GM15510 (cell line): ENCODE results near the gene PATL2.

Source experiments
- POLR2A ChIP-seq: IDR thresholded peaks from 3 replicates; pipeline ENCODE4 v1.6.1; 2011; ENCODE audit warnings: borderline replicate concordance; ENCODE audit not compliant: insufficient read length; ENCODE audit errors: extremely low read depth

Gene PATL2

DNA sequence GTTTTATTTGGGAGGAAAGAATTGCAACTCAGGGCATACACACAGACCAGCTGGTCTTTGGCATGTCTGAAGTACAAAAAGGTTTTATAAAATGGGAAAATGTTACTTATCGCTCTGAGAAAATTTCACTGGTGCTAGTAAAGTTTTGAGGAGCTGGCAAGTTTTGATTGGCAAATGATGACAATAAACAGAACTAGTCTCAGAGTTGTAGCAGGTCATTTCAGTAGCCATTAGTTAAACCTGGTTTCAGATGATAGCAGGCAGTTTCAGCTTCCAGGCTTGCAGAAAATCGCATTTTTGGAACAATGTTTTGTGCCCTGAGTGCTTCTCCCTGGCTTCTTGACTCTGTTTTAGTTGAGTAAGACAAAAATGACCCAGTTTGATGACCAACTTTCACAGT lies 10.9 kb upstream of the PATL2 start:
- TF ChIP-seq POLR2A, result no peak

DNA sequence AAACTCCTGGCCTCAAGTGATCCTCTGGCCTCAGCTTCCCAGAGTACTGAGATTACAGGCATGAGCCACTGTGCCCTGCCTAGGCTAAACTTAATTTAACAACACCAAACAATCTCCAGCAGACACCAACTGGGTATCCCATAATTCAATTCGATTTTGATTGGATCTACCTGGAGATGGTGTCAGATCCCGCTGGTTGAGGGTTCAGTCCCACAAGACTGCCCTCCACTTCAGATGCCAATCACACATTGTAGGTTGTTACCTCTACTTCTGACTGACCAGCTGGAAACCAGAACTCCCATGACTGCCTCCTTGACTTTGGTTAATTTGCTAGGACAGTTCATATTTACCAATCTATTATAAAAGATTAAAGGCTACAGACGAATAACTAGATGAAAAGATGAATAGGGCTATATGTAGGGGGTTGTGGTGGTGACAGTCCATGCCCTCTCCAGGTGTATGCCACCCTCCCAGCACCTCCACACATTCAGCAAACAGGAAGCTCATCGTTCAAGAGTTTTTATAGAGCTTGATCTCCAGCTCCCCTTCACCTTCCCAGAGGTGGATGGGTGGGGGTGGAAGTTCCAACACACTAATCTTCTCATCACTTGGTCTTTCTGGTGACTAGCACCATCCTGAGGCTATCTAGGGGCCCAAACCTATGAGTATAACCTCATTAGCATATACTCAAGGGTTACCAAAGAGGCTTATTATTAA lies 9.5 kb upstream of the PATL2 start:
- no peak for TF ChIP-seq POLR2A

DNA sequence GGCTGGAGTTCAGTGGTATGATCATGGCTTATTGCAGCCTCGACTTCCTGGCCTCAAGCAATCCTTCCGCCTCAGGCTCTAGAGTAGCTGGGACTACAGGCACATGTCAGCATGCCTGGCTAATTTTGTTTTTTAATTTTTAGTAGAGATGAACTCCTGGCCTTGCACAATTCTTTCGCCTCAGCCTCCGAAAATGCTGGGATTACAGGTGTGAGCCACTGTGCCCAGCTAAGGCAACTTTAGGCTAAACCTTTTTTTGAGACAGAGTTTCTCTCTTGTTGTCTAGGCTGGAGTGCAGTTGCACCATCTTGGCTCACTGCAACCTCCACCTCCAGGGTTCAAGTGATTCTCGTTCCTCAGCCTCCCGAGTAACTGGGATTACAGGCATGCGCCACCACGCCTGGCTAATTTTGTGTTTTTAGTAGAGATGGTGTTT lies 8.9 kb upstream of the PATL2 start:
- TF ChIP-seq POLR2A, result peak; percentile 42

DNA sequence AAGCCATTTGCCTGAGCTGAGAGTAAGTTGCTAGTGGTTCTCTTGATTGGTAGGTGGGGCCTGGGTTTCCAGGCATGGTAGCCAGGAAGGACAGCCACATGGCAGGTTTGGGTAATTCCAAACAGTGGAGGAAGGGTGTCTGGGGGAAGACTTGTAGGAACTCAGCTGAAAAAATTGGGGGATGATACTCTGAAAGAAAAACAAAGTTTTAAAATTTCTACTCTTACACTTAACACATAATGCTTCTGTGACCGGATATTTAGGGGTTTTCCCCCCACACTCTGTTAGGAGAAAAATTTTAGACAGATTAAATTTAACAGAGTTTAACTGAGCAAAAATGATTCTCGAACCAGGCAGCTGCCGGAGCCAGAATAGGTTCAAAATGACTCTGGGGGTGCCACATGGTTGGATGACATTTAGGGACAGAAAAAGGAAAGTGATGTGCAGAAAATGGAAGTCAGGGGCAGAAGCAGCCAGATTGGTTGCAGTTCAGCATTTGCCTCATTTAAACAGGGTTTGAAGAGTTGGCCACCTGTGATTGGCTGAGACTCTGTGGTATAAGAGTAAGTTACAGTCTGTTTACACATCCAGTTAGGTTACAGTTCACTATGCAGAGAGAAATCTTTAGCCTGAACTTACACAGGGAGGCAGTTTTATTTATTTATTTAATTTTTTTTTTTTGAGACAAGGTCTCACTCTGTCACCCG lies 8.3 kb upstream of the PATL2 start:
- TF ChIP-seq POLR2A, result peak; percentile 62

DNA sequence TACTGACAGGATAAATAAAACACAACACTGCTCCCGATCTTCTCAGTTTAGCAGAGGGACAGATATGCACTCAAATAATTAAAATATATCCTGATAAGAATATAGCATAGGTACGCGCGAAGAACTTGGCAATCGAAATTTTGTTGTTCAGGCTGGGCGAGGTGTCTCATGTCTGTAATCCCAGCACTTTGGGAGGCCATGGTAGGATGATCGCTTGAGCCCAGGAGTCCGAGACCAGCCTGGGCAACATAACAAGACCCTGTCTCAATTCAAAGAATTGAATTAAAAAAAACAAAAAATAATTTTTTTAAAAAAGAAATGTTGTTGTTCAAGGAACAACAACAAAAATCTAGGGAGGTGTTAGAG lies 7.8 kb upstream of the PATL2 start:
- no peak for TF ChIP-seq POLR2A

DNA sequence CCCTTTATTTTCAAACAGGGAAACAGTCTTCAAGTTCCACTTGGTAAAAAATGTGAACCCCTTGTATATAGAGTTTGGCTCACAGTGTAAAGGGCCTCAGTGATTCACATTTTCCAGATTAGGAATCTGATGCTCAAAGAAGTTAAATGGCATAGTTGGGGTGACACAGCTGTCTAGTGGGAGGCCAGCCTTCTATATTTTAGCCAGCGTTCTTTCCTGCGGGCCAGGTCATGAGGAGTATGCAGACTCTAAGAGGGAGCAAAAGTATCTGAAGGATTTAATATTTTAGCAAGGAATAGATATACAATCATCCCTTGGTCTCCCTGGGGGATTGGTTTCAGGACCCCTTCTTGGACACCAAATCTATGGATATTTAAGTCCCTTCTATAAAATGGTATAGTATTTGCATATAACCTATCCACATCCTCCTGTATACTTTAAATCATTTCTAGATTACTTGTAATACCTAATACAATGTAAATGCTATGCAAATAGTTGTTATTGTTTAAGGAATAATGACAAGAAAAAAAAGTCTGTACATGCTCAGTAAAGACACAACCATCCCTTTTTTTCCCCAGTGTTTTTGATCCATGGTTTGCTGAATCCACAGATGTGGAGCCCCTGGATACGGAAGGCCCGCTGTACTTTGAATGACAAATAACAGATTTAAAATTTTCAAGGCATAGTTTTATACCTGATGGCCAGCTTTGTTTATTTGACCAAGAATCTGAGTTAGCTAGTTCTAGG lies 7.2 kb upstream of the PATL2 start:
- TF ChIP-seq POLR2A, result no peak

DNA sequence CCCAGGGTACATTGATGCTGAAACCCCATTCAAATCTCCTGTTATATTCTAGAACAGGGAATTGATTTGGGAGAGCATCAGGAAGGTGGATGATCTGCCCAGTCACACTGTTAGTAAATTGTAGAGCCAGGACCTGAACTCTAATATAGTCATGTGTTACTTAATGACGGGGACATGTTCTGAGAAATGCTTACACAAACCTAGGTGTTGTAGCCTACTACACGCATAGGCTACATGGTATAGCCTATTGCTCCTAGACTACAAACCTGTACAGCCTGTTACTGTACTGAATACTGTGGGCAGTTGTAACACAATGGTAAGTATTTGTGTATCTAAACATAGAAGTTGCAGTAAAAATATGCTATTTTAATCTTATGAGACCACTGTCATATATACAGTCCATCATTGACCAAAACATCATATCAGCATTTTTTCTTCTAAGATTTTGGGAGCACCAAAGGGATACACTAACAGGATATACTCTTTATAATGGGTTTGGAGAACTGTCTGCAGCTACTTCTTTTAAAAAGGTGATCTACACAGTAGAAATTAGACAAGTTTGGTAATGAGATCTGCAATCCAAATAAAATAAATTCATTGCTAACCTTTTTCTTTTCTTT lies 6.0 kb upstream of the PATL2 start:
- TF ChIP-seq POLR2A, result no peak

DNA sequence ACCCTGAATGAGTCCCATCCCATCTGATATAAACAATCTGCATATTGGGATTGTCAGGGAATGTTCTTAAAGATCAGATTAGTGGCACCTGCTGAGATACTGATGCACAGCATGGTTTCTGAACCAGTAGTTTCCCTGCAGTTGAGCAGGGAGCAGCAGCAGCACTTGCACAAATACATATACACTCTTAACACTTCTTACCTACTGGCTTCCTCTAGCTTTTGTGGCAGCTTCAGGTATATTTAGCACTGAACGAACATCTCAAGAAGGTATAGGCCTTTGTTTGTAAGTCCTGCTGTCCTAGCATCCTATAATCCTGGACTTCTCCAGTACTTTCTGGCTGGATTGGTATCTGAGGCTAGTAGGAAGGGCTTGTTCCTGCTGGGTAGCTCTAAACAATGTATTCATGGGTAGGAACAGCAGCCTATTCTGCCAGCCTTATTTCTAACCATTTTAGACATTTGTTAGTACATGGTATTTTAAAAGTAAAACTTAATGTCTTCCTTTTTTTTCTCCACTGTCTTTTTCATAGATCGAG lies 4.7 kb upstream of the PATL2 start:
- TF ChIP-seq POLR2A, result no peak

DNA sequence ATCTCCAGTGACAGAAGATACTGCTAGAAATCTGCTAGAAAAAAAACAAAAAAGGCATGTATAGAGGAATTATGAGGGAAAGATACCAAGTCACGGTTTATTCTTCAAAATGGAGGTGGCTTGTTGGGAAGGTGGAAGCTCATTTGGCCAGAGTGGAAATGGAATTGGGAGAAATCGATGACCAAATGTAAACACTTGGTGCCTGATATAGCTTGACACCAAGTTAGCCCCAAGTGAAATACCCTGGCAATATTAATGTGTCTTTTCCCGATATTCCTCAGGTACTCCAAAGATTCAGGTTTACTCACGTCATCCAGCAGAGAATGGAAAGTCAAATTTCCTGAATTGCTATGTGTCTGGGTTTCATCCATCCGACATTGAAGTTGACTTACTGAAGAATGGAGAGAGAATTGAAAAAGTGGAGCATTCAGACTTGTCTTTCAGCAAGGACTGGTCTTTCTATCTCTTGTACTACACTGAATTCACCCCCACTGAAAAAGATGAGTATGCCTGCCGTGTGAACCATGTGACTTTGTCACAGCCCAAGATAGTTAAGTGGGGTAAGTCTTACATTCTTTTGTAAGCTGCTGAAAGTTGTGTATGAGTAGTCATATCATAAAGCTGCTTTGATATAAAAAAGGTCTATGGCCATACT lies 4.1 kb upstream of the PATL2 start:
- no peak for TF ChIP-seq POLR2A

DNA sequence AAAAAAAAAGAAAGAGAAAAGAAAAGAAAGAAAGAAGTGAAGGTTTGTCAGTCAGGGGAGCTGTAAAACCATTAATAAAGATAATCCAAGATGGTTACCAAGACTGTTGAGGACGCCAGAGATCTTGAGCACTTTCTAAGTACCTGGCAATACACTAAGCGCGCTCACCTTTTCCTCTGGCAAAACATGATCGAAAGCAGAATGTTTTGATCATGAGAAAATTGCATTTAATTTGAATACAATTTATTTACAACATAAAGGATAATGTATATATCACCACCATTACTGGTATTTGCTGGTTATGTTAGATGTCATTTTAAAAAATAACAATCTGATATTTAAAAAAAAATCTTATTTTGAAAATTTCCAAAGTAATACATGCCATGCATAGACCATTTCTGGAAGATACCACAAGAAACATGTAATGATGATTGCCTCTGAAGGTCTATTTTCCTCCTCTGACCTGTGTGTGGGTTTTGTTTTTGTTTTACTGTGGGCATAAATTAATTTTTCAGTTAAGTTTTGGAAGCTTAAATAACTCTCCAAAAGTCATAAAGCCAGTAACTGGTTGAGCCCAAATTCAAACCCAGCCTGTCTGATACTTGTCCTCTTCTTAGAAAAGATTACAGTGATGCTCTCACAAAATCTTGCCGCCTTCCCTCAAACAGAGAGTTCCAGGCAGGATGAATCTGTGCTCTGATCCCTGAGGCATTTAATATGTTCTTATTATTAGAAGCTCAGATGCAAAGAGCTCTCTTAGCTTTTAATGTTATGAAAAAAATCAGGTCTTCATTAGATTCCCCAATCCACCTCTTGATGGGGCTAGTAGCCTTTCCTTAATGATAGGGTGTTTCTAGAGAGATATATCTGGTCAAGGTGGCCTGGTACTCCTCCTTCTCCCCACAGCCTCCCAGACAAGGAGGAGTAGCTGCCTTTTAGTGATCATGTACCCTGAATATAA lies 2.2 kb upstream of the PATL2 start:
- peak; percentile 22 for TF ChIP-seq POLR2A

DNA sequence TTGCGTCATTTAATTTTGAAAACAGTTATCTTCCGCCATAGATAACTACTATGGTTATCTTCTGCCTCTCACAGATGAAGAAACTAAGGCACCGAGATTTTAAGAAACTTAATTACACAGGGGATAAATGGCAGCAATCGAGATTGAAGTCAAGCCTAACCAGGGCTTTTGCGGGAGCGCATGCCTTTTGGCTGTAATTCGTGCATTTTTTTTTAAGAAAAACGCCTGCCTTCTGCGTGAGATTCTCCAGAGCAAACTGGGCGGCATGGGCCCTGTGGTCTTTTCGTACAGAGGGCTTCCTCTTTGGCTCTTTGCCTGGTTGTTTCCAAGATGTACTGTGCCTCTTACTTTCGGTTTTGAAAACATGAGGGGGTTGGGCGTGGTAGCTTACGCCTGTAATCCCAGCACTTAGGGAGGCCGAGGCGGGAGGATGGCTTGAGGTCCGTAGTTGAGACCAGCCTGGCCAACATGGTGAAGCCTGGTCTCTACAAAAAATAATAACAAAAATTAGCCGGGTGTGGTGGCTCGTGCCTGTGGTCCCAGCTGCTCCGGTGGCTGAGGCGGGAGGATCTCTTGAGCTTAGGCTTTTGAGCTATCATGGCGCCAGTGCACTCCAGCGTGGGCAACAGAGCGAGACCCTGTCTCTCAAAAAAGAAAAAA lies 1.4 kb upstream of the PATL2 start:
- TF ChIP-seq POLR2A, result no peak

DNA sequence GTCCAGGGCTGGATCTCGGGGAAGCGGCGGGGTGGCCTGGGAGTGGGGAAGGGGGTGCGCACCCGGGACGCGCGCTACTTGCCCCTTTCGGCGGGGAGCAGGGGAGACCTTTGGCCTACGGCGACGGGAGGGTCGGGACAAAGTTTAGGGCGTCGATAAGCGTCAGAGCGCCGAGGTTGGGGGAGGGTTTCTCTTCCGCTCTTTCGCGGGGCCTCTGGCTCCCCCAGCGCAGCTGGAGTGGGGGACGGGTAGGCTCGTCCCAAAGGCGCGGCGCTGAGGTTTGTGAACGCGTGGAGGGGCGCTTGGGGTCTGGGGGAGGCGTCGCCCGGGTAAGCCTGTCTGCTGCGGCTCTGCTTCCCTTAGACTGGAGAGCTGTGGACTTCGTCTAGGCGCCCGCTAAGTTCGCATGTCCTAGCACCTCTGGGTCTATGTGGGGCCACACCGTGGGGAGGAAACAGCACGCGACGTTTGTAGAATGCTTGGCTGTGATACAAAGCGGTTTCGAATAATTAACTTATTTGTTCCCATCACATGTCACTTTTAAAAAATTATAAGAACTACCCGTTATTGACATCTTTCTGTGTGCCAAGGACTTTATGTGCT lies 721 bp upstream of the PATL2 start:
- TF ChIP-seq POLR2A, result no peak

DNA sequence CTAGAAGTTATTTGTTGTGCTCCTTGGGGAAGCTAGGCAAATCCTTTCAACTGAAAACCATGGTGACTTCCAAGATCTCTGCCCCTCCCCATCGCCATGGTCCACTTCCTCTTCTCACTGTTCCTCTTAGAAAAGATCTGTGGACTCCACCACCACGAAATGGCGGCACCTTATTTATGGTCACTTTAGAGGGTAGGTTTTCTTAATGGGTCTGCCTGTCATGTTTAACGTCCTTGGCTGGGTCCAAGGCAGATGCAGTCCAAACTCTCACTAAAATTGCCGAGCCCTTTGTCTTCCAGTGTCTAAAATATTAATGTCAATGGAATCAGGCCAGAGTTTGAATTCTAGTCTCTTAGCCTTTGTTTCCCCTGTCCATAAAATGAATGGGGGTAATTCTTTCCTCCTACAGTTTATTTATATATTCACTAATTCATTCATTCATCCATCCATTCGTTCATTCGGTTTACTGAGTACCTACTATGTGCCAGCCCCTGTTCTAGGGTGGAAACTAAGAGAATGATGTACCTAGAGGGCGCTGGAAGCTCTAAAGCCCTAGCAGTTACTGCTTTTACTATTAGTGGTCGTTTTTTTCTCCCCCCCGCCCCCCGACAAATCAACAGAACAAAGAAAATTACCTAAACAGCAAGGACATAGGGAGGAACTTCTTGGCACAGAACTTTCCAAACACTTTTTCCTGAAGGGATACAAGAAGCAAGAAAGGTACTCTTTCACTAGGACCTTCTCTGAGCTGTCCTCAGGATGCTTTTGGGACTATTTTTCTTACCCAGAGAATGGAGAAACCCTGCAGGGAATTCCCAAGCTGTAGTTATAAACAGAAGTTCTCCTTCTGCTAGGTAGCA lies 657 bp downstream of the PATL2 start:
- TF ChIP-seq POLR2A, result peak; percentile 39
